ENCODE results near the gene OR2A42. TPM values are rescaled to one million over a fixed set of nuclear protein-coding genes. Genes with fewer than 3 reads are reported as not detected.
"Not testable (repeated sequence)": the region's sequence is repeated elsewhere in the genome, so short reads cannot be mapped to it uniquely, and the experiment has no call there.

The OR2A42 gene
- total RNA-seq, 1 donor from 2014 or later = not detected

- H3K27me3 ChIP-seq; ATAC-seq; H3K4me3 ChIP-seq; H3K4me1 ChIP-seq; H3K9me3 ChIP-seq; intact Hi-C loops (cut with DNase I); DNase-seq; H3K27ac ChIP-seq; H3K36me3 ChIP-seq: not testable (repeated sequence)
Measured at GRCh38 chr7:144220531-144220930, 18.9 kb downstream of the OR2A42 start.

GRCh38 chr7:144219149-144219548 is 20.3 kb downstream of the OR2A42 start:
- H3K4me3 ChIP-seq; H3K9me3 ChIP-seq; H3K4me1 ChIP-seq; H3K27ac ChIP-seq; H3K36me3 ChIP-seq; DNase-seq; intact Hi-C loops (cut with DNase I); H3K27me3 ChIP-seq: not testable (repeated sequence)
- peak; percentile 35 for ATAC-seq

GRCh38 chr7:144218581-144218980 is 20.8 kb downstream of the OR2A42 start:
- DNase-seq; intact Hi-C loops (cut with DNase I); ATAC-seq; H3K9me3 ChIP-seq; H3K27ac ChIP-seq; H3K4me3 ChIP-seq; H3K36me3 ChIP-seq; H3K27me3 ChIP-seq; H3K4me1 ChIP-seq: not testable (repeated sequence)

- ATAC-seq = peak; percentile 55
- H3K27me3 ChIP-seq; H3K36me3 ChIP-seq; H3K9me3 ChIP-seq; H3K27ac ChIP-seq; H3K4me3 ChIP-seq; DNase-seq; intact Hi-C loops (cut with DNase I); H3K4me1 ChIP-seq: not testable (repeated sequence)
Measured at GRCh38 chr7:144217200-144217599, 22.2 kb downstream of the OR2A42 start.

GRCh38 chr7:144205306-144205705 is 34.1 kb downstream of the OR2A42 start:
- H3K4me3 ChIP-seq; H3K9me3 ChIP-seq; H3K27ac ChIP-seq; intact Hi-C loops (cut with DNase I); DNase-seq; H3K27me3 ChIP-seq; H3K36me3 ChIP-seq; H3K4me1 ChIP-seq: not testable (repeated sequence)
- ATAC-seq = peak; percentile 60

- H3K36me3 ChIP-seq; intact Hi-C loops (cut with DNase I); H3K27me3 ChIP-seq; H3K4me3 ChIP-seq; H3K27ac ChIP-seq; H3K4me1 ChIP-seq; DNase-seq; H3K9me3 ChIP-seq: not testable (repeated sequence)
- ATAC-seq = peak; percentile 51
Measured at GRCh38 chr7:144203086-144203485, 36.3 kb downstream of the OR2A42 start.

GRCh38 chr7:144201978-144202377 is 37.4 kb downstream of the OR2A42 start:
- H3K4me3 ChIP-seq; H3K9me3 ChIP-seq; intact Hi-C loops (cut with DNase I); DNase-seq; H3K27ac ChIP-seq; H3K36me3 ChIP-seq; H3K4me1 ChIP-seq; ATAC-seq; H3K27me3 ChIP-seq: not testable (repeated sequence)

GRCh38 chr7:144198934-144199333 is 40.5 kb downstream of the OR2A42 start:
- H3K4me1 ChIP-seq; H3K27ac ChIP-seq; H3K9me3 ChIP-seq; H3K36me3 ChIP-seq; H3K4me3 ChIP-seq; H3K27me3 ChIP-seq; DNase-seq; ATAC-seq; intact Hi-C loops (cut with DNase I): not testable (repeated sequence)

GRCh38 chr7:144195212-144195872 is 44.1 kb downstream of the OR2A42 start, which contains the start of gene ARHGEF35:
Gene ARHGEF35, minus strand, starts transcription at chr7:144195833. Its CDS starts 7,450 bp downstream, at chr7:144188383.
- H3K27me3 ChIP-seq; H3K4me3 ChIP-seq; H3K27ac ChIP-seq; DNase-seq; intact Hi-C loops (cut with DNase I); H3K9me3 ChIP-seq; H3K36me3 ChIP-seq; H3K4me1 ChIP-seq: not testable (repeated sequence)
- ATAC-seq = peak; percentile 95

- H3K9me3 ChIP-seq; ATAC-seq; DNase-seq; H3K4me3 ChIP-seq; H3K4me1 ChIP-seq; H3K27me3 ChIP-seq; H3K36me3 ChIP-seq; H3K27ac ChIP-seq; intact Hi-C loops (cut with DNase I): not testable (repeated sequence)
Measured at GRCh38 chr7:144194453-144194852, 45.0 kb downstream of the OR2A42 start.

GRCh38 chr7:144193782-144194181 is 45.6 kb downstream of the OR2A42 start:
- H3K27me3 ChIP-seq; H3K4me1 ChIP-seq; H3K36me3 ChIP-seq; DNase-seq; intact Hi-C loops (cut with DNase I); ATAC-seq; H3K9me3 ChIP-seq; H3K27ac ChIP-seq; H3K4me3 ChIP-seq: not testable (repeated sequence)

- H3K27ac ChIP-seq; H3K36me3 ChIP-seq; intact Hi-C loops (cut with DNase I); H3K4me3 ChIP-seq; DNase-seq; H3K27me3 ChIP-seq; H3K9me3 ChIP-seq; H3K4me1 ChIP-seq: not testable (repeated sequence)
- peak; percentile 35 for ATAC-seq
Measured at GRCh38 chr7:144188578-144189171, 50.7 kb downstream of the OR2A42 start.

- H3K36me3 ChIP-seq; ATAC-seq; intact Hi-C loops (cut with DNase I); H3K4me3 ChIP-seq; H3K9me3 ChIP-seq; H3K4me1 ChIP-seq; H3K27me3 ChIP-seq; H3K27ac ChIP-seq; DNase-seq: not testable (repeated sequence)
Measured at GRCh38 chr7:144187848-144188247, 51.6 kb downstream of the OR2A42 start.

- H3K27me3 ChIP-seq; H3K27ac ChIP-seq; ATAC-seq; H3K4me3 ChIP-seq; DNase-seq; H3K4me1 ChIP-seq; H3K36me3 ChIP-seq; intact Hi-C loops (cut with DNase I); H3K9me3 ChIP-seq: not testable (repeated sequence)
Measured at GRCh38 chr7:144183166-144183565, 56.2 kb downstream of the OR2A42 start, which contains the start of gene CTAGE4. Gene CTAGE4, plus strand, starts transcription at chr7:144183466. Its CDS starts 38 bp downstream, at chr7:144183504.

GRCh38 chr7:144179165-144179479 is 60.3 kb downstream of the OR2A42 start:
- H3K36me3 ChIP-seq; H3K4me3 ChIP-seq; H3K9me3 ChIP-seq; H3K27ac ChIP-seq; H3K4me1 ChIP-seq; intact Hi-C loops (cut with DNase I); DNase-seq; H3K27me3 ChIP-seq: not testable (repeated sequence)
- ATAC-seq = peak; percentile 17

Data from upper lobe of right lung (tissue), 1 donor.